ENCODE data around the gene MYLK. TPM values are rescaled to one million over a fixed set of nuclear protein-coding genes. Genes with fewer than 3 reads are reported as not detected.

MYLK gene
- total RNA-seq, 1 donor from 2014 or later = 11.1 TPM

- Histone ChIP-seq H3K4me3 (no peak overlapping the region), H3K27me3 (ENCODE audit: low read depth) (no peaks in the 10 kb centered on the region), H3K4me1 (no peaks in the 10 kb centered on the region), H3K36me3 (peaks cover 42% of the 10 kb centered on the region), H3K9me3 (replicated peaks) (peaks cover 47% of the 10 kb centered on the region), H3K27ac (replicated peaks) (no peak overlapping the region)
- intact Hi-C loops (cut with micrococcal nuclease) = no loop called here
- no peak for DNase-seq
- no peak for TF ChIP-seq CTCF (IDR thresholded peaks at IDR 0.05; ENCODE audit: borderline replicate concordance)
Observed at GRCh38 chr3:123920383-123920782, 36.3 kb upstream of the MYLK start.

DNA sequence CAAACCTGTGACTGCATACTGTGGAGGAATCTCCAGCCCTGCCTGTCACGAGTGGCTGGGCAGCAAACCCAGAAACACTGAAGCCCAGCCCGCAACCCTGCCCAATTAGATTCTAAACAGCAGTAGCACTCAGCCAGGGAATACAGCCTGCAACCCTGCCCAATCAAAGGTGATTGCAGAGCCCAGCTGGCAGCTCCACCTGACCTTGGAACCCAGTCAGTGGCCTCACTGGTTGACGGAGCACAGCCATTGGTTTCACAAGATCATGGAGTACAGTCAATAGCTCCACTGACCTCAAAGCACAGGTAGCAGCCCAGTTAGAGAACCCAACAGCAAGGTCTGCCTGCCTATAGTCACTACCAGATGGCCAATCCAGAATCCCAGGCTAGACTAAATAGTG is 35.2 kb upstream of the MYLK start:
- no peak overlapping the region for H3K27ac ChIP-seq (replicated peaks)
- no peaks in the 10 kb centered on the region for H3K4me1 ChIP-seq
- DNase-seq = no peak
- peaks cover 43% of the 10 kb centered on the region for H3K9me3 ChIP-seq (replicated peaks)
- no peaks in the 10 kb centered on the region for H3K27me3 ChIP-seq (ENCODE audit: low read depth)
- no peak for TF ChIP-seq CTCF (IDR thresholded peaks at IDR 0.05; ENCODE audit: borderline replicate concordance)
- H3K4me3 ChIP-seq = no peak overlapping the region
- intact Hi-C loops (cut with micrococcal nuclease) = no loop called here
- H3K36me3 ChIP-seq = peaks cover 42% of the 10 kb centered on the region

DNA sequence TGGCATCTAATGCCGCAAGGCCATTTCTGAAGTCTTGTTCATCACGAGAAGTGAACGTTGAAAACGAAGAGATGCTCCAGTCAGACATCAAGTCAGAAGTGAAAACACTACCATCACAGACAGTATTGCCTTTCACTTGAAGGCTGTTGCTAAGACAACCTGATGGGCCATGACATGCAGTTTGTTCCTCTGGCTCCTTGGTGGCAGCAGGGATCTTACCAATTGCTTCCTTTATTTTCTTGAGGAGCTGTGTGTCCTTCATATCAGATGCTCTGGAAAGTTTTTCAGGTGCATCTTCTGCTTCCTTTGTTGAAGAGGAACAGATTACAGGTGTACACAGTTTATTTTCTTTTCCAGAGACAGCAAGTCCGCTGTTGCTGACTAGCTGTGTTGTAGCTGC is 30.7 kb upstream of the MYLK start:
- Histone ChIP-seq H3K9me3 (replicated peaks) (peaks cover 5% of the 10 kb centered on the region), H3K4me1 (no peaks in the 10 kb centered on the region), H3K4me3 (no peak overlapping the region), H3K27ac (replicated peaks) (no peak overlapping the region), H3K27me3 (ENCODE audit: low read depth) (no peaks in the 10 kb centered on the region), H3K36me3 (peaks cover 14% of the 10 kb centered on the region)
- TF ChIP-seq CTCF (IDR thresholded peaks at IDR 0.05; ENCODE audit: borderline replicate concordance) = no peak
- intact Hi-C loops (cut with micrococcal nuclease) = no loop called here
- no peak for DNase-seq

DNA sequence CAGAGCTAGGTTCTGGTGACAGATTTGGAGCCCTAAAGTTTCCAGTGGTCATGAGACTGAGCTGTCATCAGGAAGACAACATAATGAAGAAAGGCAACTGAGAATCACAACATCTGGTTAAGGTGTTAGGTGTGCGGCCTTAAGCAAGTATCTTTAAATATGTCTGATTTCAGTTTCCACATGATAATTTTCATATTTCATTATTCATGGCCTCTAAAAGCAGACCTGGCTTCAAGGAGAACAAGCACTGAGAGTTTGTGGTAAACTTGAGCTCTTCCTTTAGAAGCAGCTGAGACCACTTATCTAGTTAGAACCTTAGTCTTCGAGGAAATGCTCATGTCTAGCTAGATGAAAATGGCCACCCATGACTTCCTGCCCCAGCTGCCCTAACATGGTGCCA is 25.7 kb upstream of the MYLK start:
- no peaks in the 10 kb centered on the region for H3K27me3 ChIP-seq (ENCODE audit: low read depth)
- no peaks in the 10 kb centered on the region for H3K9me3 ChIP-seq (replicated peaks)
- no peak overlapping the region for H3K4me3 ChIP-seq
- H3K36me3 ChIP-seq = peaks cover 5% of the 10 kb centered on the region
- intact Hi-C loops (cut with micrococcal nuclease) = no loop called here
- TF ChIP-seq CTCF (IDR thresholded peaks at IDR 0.05; ENCODE audit: borderline replicate concordance) = no peak
- H3K4me1 ChIP-seq = no peaks in the 10 kb centered on the region
- no peak overlapping the region for H3K27ac ChIP-seq (replicated peaks)
- DNase-seq = no peak

- Histone ChIP-seq H3K9me3 (replicated peaks) (no peaks in the 10 kb centered on the region), H3K27me3 (ENCODE audit: low read depth) (no peaks in the 10 kb centered on the region), H3K27ac (replicated peaks) (no peak overlapping the region), H3K4me3 (no peak overlapping the region), H3K4me1 (no peaks in the 10 kb centered on the region), H3K36me3 (no peaks in the 10 kb centered on the region)
- no peak for DNase-seq
- no peak for TF ChIP-seq CTCF (IDR thresholded peaks at IDR 0.05; ENCODE audit: borderline replicate concordance)
- intact Hi-C loops (cut with micrococcal nuclease) = no loop called here
Observed at GRCh38 chr3:123907720-123908119, 23.6 kb upstream of the MYLK start.

Measured in left ventricle myocardium inferior (tissue), 1 donor.